Osteoblast (primary cell): ENCODE results near the gene ZC3H7A. TPM values are rescaled to one million over a fixed set of nuclear protein-coding genes. Genes with fewer than 3 reads are reported as not detected.
A peak's percentile ranks its signal among the peaks of the same experiment; 100 is the strongest.
"Not testable (repeated sequence)": the region's sequence is repeated elsewhere in the genome, so short reads cannot be mapped to it uniquely, and the experiment has no call there.

Experiments
- DNase-seq: peaks from one replicate; pipeline ENCODE4 v3.0.0; 2011; ENCODE audit warnings: low spot score, mixed read lengths; ENCODE audit not compliant: insufficient read length; ENCODE audit errors: missing footprints
- H2AFZ ChIP-seq: 2 replicates; pipeline ENCODE4 v1.6.0; 2011; ENCODE audit warnings: mild to moderate bottlenecking, low read length
- H3K27ac ChIP-seq: 2 replicates; pipeline ENCODE4 v1.5.1; 2011; ENCODE audit warnings: mild to moderate bottlenecking, low read depth, low read length, moderate library complexity
- H3K27me3 ChIP-seq: 2 replicates; pipeline ENCODE4 v1.6.0; 2012; ENCODE audit warnings: mild to moderate bottlenecking, control low read depth, inconsistent platforms, low read length, moderate library complexity; ENCODE audit not compliant: insufficient read depth
- H3K36me3 ChIP-seq: 2 replicates; pipeline ENCODE4 v1.5.1; 2011; ENCODE audit warnings: mild to moderate bottlenecking, low read length, control low read depth, moderate library complexity; ENCODE audit not compliant: insufficient read depth
- H3K4me1 ChIP-seq: 2 replicates; pipeline ENCODE4 v1.5.1; 2011; ENCODE audit warnings: mild to moderate bottlenecking, low read length, control low read depth, moderate library complexity; ENCODE audit not compliant: insufficient read depth
- H3K4me2 ChIP-seq: 2 replicates; pipeline ENCODE4 v1.6.0; 2011; ENCODE audit warnings: mild to moderate bottlenecking, low read length; ENCODE audit not compliant: insufficient read depth
- H3K4me3 ChIP-seq: fragments of 200-600 bp; sonication (generic); 3 replicates; pipeline ENCODE4 v1.5.1; 2012; ENCODE audit warnings: mild to moderate bottlenecking, low read length, inconsistent platforms; ENCODE audit not compliant: insufficient read depth
- H3K79me2 ChIP-seq: 2 replicates; pipeline ENCODE4 v1.6.0; 2012; ENCODE audit warnings: mild to moderate bottlenecking, low read length, control low read depth, inconsistent platforms; ENCODE audit not compliant: insufficient read depth
- H3K9me3 ChIP-seq: 2 replicates; pipeline ENCODE4 v1.5.1; 2011; ENCODE audit warnings: low read depth, low read length, control low read depth
- H4K20me1 ChIP-seq: 2 replicates; pipeline ENCODE4 v1.6.0; 2012; ENCODE audit warnings: mild to moderate bottlenecking, low read length, control low read depth; ENCODE audit not compliant: insufficient read depth
- total RNA-seq: library from RNA; depleted of rRNA; stranded (reverse); fragments of >200 nt; gene quantifications from 2 replicates; pipeline ENCODE4 v1.2.3, GENCODE V29; 2012
- TF ChIP-seq, protein P1 (sequence below): IDR thresholded peaks from 2 replicates; pipeline ENCODE4 v1.5.1; 2011; ENCODE audit warnings: mild to moderate bottlenecking, low read depth, low read length, moderate library complexity; ENCODE audit errors: extremely low read depth

The ZC3H7A gene
- total RNA-seq, 1 donor = 39.8 TPM

DNA sequence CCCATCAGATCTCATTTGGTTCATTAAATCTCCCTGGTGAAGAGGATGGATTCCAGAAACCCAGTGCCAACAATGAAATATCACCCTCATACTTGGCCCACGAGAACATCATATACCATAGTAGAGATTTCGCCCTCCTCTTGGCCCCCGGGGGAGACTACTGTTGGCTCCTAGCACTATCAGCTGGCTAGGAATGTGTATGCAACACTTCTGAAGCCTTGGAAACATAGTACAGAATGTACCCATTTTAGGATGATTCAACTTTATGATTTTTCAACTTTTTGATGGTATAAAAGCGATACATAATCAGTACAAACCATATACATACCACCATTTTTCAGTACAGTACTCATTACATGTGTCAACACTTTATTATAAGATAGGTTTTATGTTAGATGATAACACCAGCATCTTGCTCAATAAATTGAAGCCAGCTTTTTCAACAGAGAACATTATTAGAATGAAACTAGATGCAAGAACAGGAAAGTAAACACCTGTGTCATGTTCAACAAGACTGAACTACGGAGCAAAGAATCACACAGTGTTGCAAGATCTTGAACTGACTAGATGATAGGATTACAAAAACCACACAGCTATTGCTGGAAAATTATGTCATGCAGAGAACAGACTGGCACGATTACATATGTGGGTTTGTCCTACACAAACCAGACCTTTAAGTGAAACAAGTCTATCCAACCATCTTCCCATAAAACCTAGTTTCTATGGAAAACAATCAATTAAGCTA is 37.1 kb upstream of the ZC3H7A start:
- DNase-seq = peak; percentile 80
- peaks cover 30% of the 10 kb centered on the region for H3K36me3 ChIP-seq
- no peaks in the 10 kb centered on the region for H3K9me3 ChIP-seq
- no peak overlapping the region for H2AFZ ChIP-seq
- peak overlapping the region; percentile 26 for H3K4me2 ChIP-seq
- H3K27ac ChIP-seq = peak overlapping the region; percentile 24
- H3K27me3 ChIP-seq = no peaks in the 10 kb centered on the region
- no peaks in the 10 kb centered on the region for H3K79me2 ChIP-seq
- TF ChIP-seq, protein P1, sequence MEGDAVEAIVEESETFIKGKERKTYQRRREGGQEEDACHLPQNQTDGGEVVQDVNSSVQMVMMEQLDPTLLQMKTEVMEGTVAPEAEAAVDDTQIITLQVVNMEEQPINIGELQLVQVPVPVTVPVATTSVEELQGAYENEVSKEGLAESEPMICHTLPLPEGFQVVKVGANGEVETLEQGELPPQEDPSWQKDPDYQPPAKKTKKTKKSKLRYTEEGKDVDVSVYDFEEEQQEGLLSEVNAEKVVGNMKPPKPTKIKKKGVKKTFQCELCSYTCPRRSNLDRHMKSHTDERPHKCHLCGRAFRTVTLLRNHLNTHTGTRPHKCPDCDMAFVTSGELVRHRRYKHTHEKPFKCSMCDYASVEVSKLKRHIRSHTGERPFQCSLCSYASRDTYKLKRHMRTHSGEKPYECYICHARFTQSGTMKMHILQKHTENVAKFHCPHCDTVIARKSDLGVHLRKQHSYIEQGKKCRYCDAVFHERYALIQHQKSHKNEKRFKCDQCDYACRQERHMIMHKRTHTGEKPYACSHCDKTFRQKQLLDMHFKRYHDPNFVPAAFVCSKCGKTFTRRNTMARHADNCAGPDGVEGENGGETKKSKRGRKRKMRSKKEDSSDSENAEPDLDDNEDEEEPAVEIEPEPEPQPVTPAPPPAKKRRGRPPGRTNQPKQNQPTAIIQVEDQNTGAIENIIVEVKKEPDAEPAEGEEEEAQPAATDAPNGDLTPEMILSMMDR = no peak
- H4K20me1 ChIP-seq = peaks cover 4% of the 10 kb centered on the region
- no peak overlapping the region for H3K4me3 ChIP-seq
- peaks cover 23% of the 10 kb centered on the region for H3K4me1 ChIP-seq

DNA sequence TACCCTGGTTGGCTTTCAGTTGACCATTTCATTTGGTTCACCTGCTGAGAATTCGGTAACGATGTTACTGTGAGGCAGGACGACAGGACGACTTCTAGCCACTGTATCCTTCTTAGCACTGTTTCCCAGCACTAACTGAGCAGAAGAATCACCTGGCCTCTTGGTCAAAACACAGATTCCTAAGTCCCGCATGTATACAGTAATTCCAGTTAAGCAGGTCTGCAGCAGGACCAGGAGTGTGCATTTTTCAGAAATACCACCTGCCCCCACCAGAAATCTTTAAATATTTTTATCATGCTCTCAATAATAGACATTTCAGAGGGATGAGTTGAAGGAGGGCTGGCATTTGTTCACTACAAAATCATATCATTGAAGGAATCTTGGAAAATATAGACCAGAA is 31.6 kb upstream of the ZC3H7A start:
- no peaks in the 10 kb centered on the region for H4K20me1 ChIP-seq
- no peaks in the 10 kb centered on the region for H3K27me3 ChIP-seq
- no peaks in the 10 kb centered on the region for H3K36me3 ChIP-seq
- H3K79me2 ChIP-seq = no peaks in the 10 kb centered on the region
- no peak overlapping the region for H3K4me3 ChIP-seq
- no peak for DNase-seq
- no peak overlapping the region for H3K27ac ChIP-seq
- H3K4me1 ChIP-seq = no peaks in the 10 kb centered on the region
- H2AFZ ChIP-seq = no peak overlapping the region
- TF ChIP-seq, protein P1 = no peak
- H3K4me2 ChIP-seq = no peak overlapping the region
- H3K9me3 ChIP-seq = no peaks in the 10 kb centered on the region

DNA sequence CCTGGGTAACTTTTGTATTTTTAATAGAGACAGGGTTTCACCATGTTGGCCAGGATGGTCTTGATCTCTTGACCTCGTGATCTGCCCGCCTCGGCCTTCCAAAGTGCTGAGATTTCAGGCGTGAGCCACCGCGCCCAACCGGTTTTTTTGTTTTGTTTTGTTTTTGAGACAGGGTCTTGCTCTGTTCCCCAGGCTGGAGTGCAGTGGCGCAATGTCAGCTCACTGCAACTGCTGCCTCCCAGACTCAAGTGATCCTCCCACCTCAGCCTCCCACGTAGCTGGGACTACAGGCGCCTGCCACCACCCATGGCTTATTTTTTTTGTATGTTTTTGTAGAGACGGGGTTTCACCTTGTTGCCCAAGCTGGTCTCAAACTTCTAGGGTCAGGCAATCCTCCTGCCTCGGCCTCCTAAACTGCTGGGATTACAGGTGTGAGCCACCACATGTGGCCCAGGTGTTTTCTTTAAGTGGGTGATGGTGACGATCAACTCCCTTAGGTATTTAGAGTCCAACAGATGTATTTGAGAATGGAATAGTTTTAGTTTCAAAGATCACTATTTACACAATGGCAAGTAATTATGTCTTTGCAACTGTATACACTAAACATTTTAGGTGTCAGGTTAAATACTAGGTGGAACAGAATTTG is 28.6 kb upstream of the ZC3H7A start:
- not testable (repeated sequence) for H2AFZ ChIP-seq, DNase-seq, H3K4me1 ChIP-seq, H3K9me3 ChIP-seq, H3K27ac ChIP-seq, H3K4me3 ChIP-seq, H3K4me2 ChIP-seq, H3K27me3 ChIP-seq, H3K79me2 ChIP-seq, H3K36me3 ChIP-seq, H4K20me1 ChIP-seq

DNA sequence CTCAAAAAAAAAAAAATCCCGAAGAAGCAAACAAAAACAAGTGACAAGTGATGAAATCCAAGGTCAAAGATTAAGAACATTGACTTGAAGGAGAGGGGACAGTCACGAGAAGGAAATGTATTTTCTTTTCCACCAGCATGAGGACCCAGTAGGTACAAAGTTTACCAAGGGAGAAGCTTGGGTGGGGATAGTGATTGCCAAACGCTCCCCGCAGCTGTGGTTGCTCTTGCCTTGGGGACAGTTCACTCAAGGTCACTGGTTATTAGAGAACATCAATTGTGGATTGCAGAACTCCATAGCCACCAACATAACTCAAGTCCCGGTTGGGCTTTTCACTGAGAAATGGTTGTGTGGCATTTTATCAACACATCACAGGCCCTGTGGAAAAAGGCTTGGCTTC is 27.3 kb upstream of the ZC3H7A start:
- Histone ChIP-seq H3K4me1 (no peaks in the 10 kb centered on the region), H3K9me3 (no peaks in the 10 kb centered on the region), H3K4me3 (no peak overlapping the region), H3K4me2 (no peak overlapping the region), H3K79me2 (no peaks in the 10 kb centered on the region), H3K27ac (no peak overlapping the region), H3K27me3 (no peaks in the 10 kb centered on the region), H4K20me1 (no peaks in the 10 kb centered on the region), H3K36me3 (no peaks in the 10 kb centered on the region), H2AFZ (no peak overlapping the region)
- TF ChIP-seq, protein P1 = no peak
- no peak for DNase-seq

DNA sequence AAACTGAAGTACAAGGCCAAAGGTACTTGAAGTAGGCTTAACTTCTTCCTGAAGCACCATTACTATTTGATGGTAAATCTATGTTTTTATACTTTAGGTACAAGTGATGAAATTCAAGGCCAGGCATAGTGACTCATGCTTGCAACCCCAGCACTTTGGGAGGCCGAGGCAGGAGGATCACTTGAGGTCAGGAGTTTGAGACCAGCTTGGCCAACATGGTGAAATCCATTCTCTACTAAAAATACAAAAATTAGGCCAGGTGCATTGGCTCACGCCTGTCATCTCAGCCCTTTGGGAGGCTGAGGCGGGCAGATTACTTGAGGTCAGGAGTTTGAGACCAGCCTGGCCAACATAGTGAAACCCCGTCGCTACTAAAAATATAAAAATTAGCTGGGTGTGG is 26.6 kb upstream of the ZC3H7A start:
- not testable (repeated sequence) for DNase-seq, H3K36me3 ChIP-seq, H3K4me1 ChIP-seq, H3K27me3 ChIP-seq, H4K20me1 ChIP-seq, H3K9me3 ChIP-seq, H3K4me2 ChIP-seq, H3K4me3 ChIP-seq, H2AFZ ChIP-seq, H3K27ac ChIP-seq, H3K79me2 ChIP-seq
